Cardiac fibroblast (primary cell): Measurements from ENCODE around the gene DLX3.

ENCODE experiments used
- DNase-seq, 2 donors: peaks; one replicate each; pipeline versions ENCODE4 v3.0.0 to v3.0.0-alpha.2; 2010; ENCODE audit warnings: low read depth in 2 of 2
- H3K4me3 ChIP-seq, 2 donors: replicated peaks in 1 of 2; 1 replicate in 1 of 2; 2 replicates in 1 of 2; pipeline ENCODE4 v1.5.1; 2011; ENCODE audit warnings: low read depth in 2 of 2, low read length in 2 of 2, mild to moderate bottlenecking in 2 of 2, moderate library complexity in 1 of 2
- TF ChIP-seq, protein P1 (sequence below): IDR thresholded peaks from one replicate; pipeline ENCODE4 v1.5.1; 2011; ENCODE audit warnings: low read depth, mild to moderate bottlenecking, low read length, inconsistent platforms

DLX3 gene

DNA sequence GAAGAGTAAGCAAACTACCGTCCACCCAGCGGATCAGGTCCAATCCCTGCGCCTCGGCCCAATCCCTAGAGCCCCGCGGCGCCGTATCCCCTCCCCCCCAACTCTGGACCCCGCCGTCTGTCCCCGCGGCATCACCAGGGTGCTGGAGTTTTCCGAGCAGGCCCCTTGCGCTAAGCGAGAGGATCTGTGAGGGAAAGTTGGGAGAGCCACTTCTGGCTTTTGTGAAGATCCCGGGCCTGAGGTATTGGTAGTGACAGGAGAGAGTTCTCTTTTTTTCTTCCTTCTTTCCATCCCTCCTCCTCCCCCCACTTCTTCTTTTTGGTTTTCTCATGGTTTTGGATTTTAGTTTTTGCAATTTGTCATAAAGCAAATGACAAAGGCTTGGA is 29.5 kb downstream of the DLX3 start:
- TF ChIP-seq, protein P1, sequence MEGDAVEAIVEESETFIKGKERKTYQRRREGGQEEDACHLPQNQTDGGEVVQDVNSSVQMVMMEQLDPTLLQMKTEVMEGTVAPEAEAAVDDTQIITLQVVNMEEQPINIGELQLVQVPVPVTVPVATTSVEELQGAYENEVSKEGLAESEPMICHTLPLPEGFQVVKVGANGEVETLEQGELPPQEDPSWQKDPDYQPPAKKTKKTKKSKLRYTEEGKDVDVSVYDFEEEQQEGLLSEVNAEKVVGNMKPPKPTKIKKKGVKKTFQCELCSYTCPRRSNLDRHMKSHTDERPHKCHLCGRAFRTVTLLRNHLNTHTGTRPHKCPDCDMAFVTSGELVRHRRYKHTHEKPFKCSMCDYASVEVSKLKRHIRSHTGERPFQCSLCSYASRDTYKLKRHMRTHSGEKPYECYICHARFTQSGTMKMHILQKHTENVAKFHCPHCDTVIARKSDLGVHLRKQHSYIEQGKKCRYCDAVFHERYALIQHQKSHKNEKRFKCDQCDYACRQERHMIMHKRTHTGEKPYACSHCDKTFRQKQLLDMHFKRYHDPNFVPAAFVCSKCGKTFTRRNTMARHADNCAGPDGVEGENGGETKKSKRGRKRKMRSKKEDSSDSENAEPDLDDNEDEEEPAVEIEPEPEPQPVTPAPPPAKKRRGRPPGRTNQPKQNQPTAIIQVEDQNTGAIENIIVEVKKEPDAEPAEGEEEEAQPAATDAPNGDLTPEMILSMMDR: no peak
- no peak for DNase-seq
- no peak overlapping the region for H3K4me3 ChIP-seq

DNA sequence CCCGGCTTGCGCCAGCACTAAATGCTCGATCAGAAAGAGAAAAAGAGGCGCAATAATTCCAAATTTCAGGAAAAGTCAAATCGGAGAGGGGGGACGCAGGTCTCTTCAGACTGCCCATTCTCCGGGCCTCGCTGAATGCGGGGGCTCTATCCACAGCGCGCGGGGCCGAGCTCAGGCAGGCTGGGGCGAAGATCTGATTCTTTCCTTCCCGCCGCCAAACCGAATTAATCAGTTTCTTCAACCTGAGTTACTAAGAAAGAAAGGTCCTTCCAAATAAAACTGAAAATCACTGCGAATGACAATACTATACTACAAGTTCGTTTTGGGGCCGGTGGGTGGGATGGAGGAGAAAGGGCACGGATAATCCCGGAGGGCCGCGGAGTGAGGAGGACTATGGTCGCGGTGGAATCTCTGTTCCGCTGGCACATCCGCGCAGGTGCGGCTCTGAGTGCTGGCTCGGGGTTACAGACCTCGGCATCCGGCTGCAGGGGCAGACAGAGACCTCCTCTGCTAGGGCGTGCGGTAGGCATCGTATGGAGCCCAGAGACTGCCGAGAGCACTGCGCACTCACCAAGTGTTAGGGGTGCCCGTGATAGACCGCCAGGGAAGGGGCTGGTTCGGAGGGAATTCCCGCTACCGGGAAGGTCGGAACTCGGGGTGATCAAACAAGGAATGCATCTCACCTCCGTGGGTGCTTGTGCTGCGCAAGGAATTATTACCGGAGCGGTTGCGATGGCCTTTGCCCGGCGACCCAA is 30.1 kb downstream of the DLX3 start:
- no peak overlapping the region for H3K4me3 ChIP-seq
- no peak for DNase-seq

DNA sequence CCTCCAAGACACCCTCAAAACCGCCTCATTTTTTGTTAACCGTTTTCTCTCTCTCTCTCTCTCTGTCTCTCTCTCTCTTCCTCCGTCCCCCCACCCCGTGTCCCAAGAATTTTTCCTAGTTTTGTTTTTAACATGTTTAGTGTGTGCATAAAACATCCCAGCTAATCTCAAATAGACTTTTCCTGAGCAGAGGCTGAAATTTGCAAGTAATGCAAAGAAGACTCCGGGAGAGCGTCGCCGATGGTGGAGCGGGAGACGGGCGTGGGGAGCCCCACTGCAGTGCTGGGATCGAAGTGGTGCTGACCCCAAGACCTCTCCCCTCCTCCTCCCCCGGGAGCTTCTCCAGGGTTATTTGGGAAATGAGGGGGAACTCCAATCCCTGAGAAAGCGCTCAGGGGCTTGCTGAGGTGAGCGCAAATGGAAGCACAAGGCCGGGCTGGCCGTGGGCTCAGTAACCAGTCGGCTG is 30.7 kb downstream of the DLX3 start:
- H3K4me3 ChIP-seq: no peak overlapping the region
- DNase-seq: no peak
- TF ChIP-seq, protein P1: no peak

More for the DNA sequence above, 30.1 kb downstream of the DLX3 start:
- TF ChIP-seq, protein P1: no peak

DNA sequence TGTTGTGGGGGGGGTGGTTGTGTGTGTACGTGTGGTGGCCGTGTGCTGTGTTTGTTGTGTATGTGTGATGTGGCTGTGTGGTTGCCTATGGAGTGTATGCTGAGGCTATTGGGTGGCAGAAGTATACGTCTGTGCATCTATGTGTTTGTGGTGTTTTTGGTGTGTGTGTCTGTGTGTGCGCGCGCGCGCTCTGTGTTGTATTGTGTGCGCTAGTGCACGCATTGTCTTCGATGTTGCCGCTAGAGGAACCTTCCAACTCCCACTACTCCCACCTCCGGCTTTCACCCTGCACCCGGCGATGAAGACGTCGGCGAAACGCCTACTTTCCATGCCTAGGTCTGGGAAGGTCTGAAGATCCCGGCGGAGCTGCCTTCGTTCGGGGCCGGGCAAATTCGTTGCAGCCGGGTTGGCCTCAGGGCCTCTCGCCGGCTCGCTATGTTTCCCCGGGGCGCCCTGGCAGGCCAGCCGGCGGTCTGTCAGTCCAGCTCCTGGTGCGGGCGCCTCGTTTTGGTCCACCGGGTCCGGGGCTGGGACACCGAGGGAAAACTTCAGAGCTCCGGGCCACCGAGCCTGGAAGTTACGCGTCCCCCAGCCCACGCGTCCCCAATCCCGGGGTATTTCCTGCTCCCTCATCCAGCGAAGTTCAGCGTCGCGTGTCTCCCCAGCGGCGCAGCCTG is 31.3 kb downstream of the DLX3 start:
- no peak for DNase-seq
- TF ChIP-seq, protein P1: no peak
- H3K4me3 ChIP-seq: no peak overlapping the region

DNA sequence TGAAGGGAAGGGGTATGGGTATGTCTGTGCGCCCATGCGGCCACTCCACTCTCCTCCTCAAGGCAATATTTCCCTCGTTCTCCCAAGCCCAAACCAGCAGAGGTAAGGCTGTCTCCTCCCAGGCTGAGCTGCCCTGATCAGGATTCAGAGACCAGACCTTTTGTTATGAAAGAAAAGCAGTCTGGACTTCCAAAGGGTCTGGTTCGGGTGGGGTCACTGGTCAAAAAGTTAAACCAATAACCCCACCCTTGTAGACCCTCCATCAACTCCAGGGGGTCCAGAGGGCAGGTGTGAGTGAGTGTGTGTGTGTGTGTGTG is 31.8 kb downstream of the DLX3 start:
- H3K4me3 ChIP-seq: no peak overlapping the region
- TF ChIP-seq, protein P1: no peak
- DNase-seq: no peak

DNA sequence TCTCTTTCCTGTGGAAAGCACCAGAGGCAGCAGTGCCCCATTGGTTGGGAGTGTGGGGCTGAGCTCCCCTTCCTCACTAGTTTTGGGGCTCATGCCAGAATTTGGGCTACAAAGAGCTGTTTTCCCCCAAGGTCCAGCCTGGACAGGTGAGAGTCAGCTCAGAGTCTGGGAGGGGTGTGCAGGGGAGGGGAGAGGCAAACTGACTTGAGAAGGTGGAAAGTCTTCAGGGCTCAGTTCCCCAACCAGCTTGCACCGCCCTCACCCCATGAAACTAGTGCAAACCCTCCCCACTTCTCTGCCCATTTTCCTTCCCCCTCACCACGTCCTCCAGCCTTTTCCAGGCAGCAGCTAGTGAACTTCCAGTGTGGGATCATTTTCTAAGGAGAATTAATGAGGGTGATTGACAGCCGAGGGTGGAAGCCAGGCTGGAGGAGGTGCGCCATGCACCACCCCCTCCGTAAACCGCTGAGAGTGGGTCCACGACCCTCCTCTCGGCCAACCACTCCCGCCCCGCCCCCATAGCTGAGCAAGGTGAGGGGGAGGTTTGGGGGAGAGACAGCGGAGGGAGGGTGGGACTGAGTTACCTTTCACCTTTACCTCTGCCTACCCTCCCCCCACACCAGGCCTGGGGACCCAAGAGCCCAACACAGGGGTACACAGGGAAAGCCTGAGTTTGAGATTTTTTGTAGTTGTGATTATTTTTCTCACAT is 32.3 kb downstream of the DLX3 start:
- DNase-seq: no peak
- H3K4me3 ChIP-seq: no peak overlapping the region
- TF ChIP-seq, protein P1: no peak
